GM10248 (cell line): ENCODE results near the gene MAPK12.

Source experiments
- CTCF ChIA-PET: fragments of 300-600 bp; sonication (Branson Sonifier 250); formaldehyde crosslinking; extraction: SDS; loops from one replicate; lab custom pipeline; 2021; ENCODE audit warnings: antibody characterized with exemption; lab: Yijun Ruan, JAX
- POLR2A ChIA-PET: fragments of 350-650 bp; sonication (Branson Sonifier 250); formaldehyde crosslinking; extraction: SDS; loops from one replicate; lab custom pipeline; 2020; ENCODE audit warnings: antibody characterized with exemption; lab: Yijun Ruan, JAX
- DNase-seq: peaks from one replicate; pipeline ENCODE4 v3.0.0; 2012; ENCODE audit errors: extremely low spot score
- TF ChIP-seq, protein P1 (sequence below): IDR thresholded peaks from 2 replicates; pipeline ENCODE4 v1.5.1; 2012; ENCODE audit warnings: mild to moderate bottlenecking, low read depth; ENCODE audit errors: extremely low read depth, missing control alignments, control extremely low read depth

MAPK12 gene

DNA sequence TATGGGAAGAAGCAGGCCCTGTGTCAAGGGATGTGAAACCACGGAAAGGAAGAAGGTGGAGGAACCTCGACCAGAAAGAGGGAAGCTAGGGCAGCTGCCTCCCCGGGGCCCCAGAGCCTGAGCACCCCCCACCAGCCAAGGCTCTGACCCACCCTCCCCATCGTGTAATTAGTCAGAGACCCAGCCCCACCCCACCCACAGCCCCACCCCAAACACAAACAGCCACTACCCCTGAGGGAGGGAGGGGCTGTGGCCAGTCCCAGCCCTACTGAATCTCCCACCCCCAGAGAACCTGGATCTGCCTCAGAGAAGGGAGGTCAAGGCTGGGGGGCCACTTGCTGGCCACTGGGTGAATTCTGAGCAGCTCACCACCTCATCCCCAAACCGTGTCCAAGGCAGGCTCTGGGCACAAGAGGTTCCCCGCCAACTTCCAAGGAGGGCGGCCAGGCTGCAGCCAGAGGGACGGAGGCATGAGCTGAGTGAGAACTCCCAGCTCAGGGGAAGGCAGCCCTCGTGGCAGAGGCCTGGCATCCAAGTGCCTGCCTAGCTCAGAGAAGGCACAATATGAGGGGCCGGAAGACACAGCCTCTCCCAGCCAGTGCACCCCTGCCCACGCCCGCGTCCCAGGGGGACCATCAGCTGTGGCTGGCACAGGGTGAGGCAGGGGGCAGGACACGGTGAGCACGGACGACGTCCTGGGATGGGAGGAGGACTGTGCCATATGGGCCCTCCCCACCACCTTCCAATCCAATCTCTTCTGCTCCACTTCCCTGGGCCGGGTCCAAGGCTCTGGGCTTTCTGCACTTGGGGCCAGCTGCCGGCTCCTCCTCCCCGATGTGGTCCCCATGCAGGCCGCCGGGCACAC, 43.3 kb upstream of the MAPK12 start:
- no peak for DNase-seq
- TF ChIP-seq, protein P1, sequence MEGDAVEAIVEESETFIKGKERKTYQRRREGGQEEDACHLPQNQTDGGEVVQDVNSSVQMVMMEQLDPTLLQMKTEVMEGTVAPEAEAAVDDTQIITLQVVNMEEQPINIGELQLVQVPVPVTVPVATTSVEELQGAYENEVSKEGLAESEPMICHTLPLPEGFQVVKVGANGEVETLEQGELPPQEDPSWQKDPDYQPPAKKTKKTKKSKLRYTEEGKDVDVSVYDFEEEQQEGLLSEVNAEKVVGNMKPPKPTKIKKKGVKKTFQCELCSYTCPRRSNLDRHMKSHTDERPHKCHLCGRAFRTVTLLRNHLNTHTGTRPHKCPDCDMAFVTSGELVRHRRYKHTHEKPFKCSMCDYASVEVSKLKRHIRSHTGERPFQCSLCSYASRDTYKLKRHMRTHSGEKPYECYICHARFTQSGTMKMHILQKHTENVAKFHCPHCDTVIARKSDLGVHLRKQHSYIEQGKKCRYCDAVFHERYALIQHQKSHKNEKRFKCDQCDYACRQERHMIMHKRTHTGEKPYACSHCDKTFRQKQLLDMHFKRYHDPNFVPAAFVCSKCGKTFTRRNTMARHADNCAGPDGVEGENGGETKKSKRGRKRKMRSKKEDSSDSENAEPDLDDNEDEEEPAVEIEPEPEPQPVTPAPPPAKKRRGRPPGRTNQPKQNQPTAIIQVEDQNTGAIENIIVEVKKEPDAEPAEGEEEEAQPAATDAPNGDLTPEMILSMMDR, result no peak
- POLR2A ChIA-PET, result no interaction called here
- CTCF ChIA-PET, result interaction anchor here (0.7 to 6.4 kb wide), 9 partner anchors 9 to 54 kb away, joined by 3 to 66 read pairs (median 3); partner anchors contain the start of gene HDAC10

DNA sequence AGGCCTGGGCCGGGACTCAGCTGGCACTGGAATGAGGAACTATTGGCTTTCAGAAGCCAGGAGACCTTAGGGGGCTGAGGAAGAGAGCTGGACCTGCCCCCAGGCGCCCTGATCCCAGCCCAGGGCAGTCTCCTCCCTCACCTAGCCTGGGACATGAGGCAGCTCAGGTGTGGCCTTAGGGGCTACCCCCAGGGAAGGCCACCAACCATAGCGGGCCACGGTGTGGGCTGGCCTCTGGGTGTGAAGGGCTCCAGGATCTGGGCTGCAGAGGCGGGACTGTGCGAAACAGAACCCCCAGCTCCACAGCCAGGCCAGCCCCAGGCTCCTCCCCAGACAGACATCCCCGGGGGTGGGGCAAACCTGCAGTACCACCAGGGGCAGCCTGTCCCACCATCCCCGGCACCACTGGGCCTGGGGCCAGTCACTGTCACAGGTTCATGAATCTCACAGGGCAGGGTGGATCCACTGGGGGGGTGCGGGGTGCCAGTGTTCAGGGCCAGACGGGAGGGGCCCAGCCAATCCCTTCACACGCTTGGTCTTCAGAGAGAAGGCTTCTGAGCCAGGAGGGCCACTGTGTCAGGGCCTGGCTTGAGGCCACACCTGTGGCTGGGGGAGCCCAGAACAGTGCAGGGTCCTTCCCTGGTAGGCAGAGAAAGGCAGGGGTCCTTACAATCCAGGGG, 42.5 kb upstream of the MAPK12 start:
- TF ChIP-seq, protein P1, result no peak
- peak; percentile 60 for DNase-seq
- ChIA-PET POLR2A (interaction anchor here (0.6 kb wide), 2 partner anchors 161 to 223 kb away, joined by 3 to 4 read pairs; no protein-coding TSS in a partner anchor), CTCF (interaction anchor here (0.7 to 6.4 kb wide), 8 partner anchors 10 to 38 kb away, joined by 3 to 66 read pairs (median 3); no protein-coding TSS in a partner anchor)

DNA sequence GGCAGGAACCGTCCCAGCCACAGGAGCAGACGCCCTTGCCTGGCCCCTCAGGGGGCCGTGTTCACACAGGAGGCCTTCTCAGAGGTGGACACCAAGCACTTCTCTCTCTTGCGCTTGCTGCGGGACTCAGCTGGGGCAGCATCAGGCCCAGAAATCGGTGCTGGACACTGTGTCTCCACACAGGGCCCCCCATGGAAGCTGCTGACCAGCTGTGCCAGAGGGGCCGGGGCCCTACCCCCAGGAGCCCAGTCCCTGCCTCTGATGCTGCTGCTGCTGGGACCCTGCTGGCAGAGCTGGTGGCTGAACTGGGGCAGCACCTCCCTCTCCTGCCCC, 42.0 kb upstream of the MAPK12 start:
- ChIA-PET POLR2A (interaction anchor here (0.6 kb wide), 2 partner anchors 161 to 224 kb away, joined by 3 to 4 read pairs; no protein-coding TSS in a partner anchor), CTCF (interaction anchor here (0.9 to 6.4 kb wide), 5 partner anchors 9 to 38 kb away, joined by 3 to 66 read pairs (median 4); no protein-coding TSS in a partner anchor)
- TF ChIP-seq, protein P1, result no peak
- no peak for DNase-seq

DNA sequence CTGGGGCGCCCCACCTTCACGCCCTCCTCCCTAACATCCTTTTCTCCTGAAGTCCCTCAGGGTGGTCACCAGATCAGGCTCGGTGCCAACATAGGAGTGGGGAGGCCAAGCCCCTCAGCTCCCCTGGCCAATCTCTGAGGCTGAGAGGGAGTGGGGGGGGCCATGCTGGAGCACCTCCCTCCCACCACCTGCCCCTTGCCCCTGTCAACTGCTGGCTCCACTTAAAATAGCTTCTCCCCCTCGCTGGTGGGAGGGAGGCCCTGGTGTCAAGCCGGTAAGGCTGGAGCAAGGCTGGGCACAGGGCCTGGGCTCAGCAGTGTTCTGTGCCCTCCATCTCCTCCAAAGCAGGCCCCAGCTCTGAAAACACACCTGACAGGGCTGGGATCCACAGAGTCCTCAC, 41.1 kb upstream of the MAPK12 start:
- TF ChIP-seq, protein P1, result no peak
- CTCF ChIA-PET, result interaction anchor here (1.2 to 6.4 kb wide), 6 partner anchors 10 to 29 kb away, joined by 3 to 66 read pairs (median 4); no protein-coding TSS in a partner anchor
- DNase-seq, result no peak
- POLR2A ChIA-PET, result interaction anchor here (0.6 kb wide), 1 partner anchor 27 kb away, joined by 7 read pairs; no protein-coding TSS in a partner anchor

DNA sequence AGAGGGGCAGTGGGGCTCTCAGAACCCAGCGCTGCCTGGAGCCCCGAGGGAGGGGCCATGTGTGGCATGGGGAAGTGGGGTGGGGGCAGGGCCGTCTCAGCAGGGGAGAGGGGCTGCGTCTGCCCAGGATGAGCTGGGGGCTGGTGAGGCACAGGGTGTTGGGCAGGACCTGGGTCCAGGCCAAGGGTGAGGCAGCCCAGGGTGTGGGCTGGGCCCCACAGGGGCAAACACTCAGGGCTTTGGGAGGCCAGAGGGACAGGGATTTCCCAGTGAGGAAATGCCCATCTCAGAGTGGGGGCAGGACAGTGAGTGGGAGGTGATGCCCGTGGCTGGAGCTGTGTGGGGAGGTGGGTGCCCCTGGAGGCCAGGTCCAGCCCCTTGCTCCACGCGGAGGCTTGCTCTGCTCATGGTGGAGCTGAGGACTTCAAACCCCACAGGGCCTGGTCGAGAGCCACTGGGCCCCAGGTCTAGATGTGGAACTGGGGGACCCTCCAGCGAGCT, 40.6 kb upstream of the MAPK12 start:
- ChIA-PET CTCF (interaction anchor here (0.8 to 6.4 kb wide), 7 partner anchors 10 to 29 kb away, joined by 3 to 66 read pairs (median 3); no protein-coding TSS in a partner anchor), POLR2A (interaction anchor here (0.6 kb wide), 1 partner anchor 28 kb away, joined by 7 read pairs; no protein-coding TSS in a partner anchor)
- TF ChIP-seq, protein P1, result no peak
- DNase-seq, result no peak

DNA sequence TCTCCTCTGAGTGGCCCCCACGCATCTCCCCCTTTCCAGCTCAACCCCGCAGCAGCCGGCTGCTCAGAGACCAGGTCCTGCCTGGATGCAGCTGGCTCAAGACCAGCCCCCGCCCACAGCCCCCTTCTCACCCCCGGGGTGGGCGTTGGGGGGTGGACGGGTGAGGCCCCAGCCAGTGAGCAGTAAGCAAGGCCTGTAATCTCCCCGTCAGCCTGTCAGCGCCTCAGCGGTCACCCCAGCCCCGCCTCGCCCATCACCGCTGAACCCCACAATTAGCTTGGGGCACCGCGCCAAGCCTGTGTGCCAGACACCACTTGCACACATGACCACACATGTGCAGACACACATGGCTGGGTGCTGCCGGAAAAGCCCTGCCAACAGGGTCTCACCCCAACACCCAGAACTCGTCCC, 40.1 kb upstream of the MAPK12 start:
- CTCF ChIA-PET, result interaction anchor here (0.8 to 6.4 kb wide), 6 partner anchors 9 to 28 kb away, joined by 3 to 66 read pairs (median 3); no protein-coding TSS in a partner anchor
- TF ChIP-seq, protein P1, result no peak
- POLR2A ChIA-PET, result no interaction called here
- no peak for DNase-seq
